ENCODE results near the gene CDH13. TPM values are rescaled to one million over a fixed set of nuclear protein-coding genes. Genes with fewer than 3 reads are reported as not detected.
A peak's percentile ranks its signal among the peaks of the same experiment; 100 is the strongest.

Gene CDH13
- total RNA-seq, 4 donors from 2014 or later = 12.5 to 35.9 (median 22.1) TPM

DNA sequence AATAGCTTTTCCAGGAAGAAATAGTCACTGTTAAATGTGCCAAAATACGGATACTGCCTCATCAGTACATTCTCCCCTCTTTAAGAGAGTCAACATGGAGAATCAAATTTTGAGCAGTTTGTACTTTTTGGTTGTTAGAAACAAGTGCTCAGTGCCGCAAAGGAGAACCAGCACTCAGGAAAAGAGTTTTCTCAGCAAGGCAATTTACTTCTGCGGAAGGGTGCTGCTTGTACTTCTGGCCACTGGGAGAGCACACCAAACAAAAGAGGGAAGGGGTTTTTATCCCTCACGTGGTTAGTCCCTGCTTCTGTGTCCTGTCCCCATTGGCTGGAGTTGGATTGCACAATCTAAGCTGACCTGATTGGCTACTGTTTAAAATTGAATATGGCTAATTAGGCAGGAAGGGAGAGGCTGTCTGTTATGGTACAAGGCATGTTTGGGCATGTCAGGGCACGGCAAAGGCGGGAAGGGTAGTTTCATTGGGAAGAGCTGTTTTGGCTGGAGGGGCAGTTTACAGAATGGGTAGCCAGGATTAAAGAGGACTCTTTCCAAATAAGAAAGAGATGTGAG, 499.3 kb downstream of the CDH13 start:
- no peak for ATAC-seq (ENCODE audit: low FRiP score)
- TF ChIP-seq, protein P1, sequence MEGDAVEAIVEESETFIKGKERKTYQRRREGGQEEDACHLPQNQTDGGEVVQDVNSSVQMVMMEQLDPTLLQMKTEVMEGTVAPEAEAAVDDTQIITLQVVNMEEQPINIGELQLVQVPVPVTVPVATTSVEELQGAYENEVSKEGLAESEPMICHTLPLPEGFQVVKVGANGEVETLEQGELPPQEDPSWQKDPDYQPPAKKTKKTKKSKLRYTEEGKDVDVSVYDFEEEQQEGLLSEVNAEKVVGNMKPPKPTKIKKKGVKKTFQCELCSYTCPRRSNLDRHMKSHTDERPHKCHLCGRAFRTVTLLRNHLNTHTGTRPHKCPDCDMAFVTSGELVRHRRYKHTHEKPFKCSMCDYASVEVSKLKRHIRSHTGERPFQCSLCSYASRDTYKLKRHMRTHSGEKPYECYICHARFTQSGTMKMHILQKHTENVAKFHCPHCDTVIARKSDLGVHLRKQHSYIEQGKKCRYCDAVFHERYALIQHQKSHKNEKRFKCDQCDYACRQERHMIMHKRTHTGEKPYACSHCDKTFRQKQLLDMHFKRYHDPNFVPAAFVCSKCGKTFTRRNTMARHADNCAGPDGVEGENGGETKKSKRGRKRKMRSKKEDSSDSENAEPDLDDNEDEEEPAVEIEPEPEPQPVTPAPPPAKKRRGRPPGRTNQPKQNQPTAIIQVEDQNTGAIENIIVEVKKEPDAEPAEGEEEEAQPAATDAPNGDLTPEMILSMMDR (IDR thresholded peaks at IDR 0.05) = no peak

DNA sequence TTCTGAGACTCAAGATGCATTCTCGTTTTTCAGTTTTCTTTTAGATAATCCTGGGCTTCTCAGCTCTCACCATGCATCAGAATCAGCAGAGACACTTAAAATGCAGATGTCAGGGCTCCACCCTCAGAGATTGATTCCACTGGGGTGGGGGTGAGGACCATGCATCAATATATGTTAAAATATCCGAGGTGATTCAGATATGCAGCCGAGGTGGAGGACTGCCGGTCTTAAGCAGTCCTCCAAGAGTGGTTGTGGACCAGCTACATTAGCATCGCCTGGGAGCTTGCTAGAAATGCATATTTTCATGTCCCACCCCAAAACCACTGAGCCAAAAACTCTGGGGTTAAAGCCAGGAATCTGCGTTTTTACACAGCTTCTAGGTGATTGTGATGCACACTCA, 501.3 kb downstream of the CDH13 start:
- ATAC-seq (ENCODE audit: low FRiP score) (no peak), DNase-seq (ENCODE audit: low spot score) (no peak)
- TF ChIP-seq, protein P1 (IDR thresholded peaks at IDR 0.05) = no peak

More for the DNA sequence above, 499.3 kb downstream of the CDH13 start:
- DNase-seq (ENCODE audit: low spot score) = no peak

DNA sequence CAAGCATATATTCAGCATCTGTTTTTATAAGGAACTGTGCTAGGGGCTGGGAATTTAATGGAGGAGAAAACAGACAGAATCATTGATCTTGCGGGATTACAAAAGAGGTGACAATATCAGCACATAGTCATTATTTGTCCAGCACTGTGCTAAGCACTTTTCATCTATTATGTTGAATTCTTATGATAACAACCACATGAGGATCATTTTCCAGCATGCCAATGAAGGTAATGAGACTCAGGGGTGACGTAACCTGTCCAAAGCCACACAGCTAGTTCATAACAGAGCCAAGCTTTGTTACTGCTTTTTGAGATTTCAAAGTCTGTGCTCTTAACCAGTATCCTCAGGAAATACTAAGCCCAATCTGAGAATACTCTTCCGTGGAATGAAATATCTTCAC, 503.3 kb downstream of the CDH13 start:
- ATAC-seq (ENCODE audit: low FRiP score) = no peak

DNA sequence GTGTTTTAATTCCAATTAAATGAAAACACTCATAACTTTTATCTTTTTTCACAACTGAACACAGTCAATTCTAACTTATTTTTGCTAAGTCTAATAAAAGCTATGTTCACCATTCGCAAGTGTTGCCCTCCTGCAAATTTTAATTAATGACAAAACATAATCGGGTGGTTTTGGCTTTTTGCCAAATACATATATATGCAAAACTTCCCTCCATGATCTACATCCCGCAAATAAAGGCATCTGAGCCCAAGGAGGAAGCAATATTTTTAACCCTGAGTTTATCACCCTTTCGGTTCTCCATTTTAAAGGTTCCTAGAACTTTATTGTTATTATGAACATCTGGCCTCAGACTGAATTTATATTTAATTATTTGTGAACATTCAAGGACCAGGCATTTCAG, 507.9 kb downstream of the CDH13 start:
- ATAC-seq (ENCODE audit: low FRiP score) (no peak), DNase-seq (ENCODE audit: low spot score) (no peak)
- TF ChIP-seq, protein P1 (IDR thresholded peaks at IDR 0.05) = no peak

More for the DNA sequence above, 503.3 kb downstream of the CDH13 start:
- no peak for DNase-seq (ENCODE audit: low spot score)
- TF ChIP-seq, protein P1 (IDR thresholded peaks at IDR 0.05) = no peak

DNA sequence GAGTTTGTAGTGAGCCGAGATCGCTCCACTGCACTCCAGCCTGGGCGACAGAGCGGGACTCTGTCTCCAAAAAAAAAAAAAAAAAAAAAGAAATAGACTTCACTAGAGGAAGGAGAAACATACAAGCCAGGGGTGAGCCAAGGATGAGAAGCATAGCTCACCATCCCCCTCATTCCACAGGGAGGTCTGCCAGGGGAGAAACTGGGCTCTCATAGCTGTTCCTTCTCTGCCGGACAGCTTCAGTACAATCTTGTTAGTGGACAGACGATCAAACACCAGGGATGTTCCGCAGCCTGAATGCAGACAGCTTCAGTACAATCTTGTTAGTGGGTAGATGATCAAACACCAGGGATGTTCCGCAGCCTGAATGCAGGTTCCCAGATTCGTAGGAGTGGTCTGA, 509.6 kb downstream of the CDH13 start:
- ATAC-seq (ENCODE audit: low FRiP score) (peak; percentile 41), DNase-seq (ENCODE audit: low spot score) (no peak)
- TF ChIP-seq, protein P1 (IDR thresholded peaks at IDR 0.05) = no peak

DNA sequence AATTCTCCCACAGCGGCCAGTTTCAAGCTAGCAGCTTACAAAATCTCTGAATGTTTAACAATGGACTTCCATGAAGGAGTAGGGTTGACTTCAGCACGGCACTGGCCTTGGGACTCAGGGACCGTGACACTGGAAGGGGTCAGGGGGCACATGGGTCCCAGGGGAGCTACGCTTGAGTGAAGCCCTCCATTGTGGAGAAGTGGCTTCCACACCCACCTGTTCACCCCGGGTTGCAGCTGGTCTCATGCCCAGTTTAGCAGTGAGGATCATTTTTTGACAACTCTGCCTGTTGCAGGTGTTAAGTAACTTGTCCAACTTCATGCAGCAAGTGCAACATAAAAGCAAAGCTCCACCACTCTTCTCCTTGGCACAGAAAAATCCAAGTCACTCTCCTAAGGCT, 510.2 kb downstream of the CDH13 start:
- DNase-seq (ENCODE audit: low spot score) (no peak), ATAC-seq (ENCODE audit: low FRiP score) (peak; percentile 11)

DNA sequence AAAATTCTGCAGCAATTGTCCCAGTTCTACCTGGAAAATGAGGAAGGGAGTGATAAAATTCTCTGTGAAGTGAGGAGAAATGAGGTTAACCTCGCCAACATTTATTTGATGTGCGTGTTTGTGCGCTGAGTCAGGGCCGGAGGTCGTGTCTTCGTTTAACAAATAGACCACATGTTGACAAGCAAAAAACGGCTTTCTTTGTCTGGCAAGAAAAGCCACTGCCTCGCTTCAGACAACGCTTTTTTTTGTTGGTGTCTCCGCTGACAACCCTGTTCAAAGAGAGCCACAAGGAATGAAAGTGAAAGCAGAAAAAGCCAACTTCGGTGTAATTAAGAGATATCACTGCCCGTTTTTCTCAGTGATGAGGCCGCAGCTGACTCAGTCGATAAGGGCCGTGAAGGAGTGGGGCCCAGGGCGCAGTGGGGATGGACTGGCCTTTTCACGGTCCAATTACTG, 510.6 kb downstream of the CDH13 start:
- DNase-seq (ENCODE audit: low spot score) (no peak), ATAC-seq (ENCODE audit: low FRiP score) (peak; percentile 53)
- TF ChIP-seq, protein P1 (IDR thresholded peaks at IDR 0.05) = no peak

More for the DNA sequence above, 510.2 kb downstream of the CDH13 start:
- TF ChIP-seq, protein P1 (IDR thresholded peaks at IDR 0.05) = no peak
